GM12878 (cell line): ENCODE data around the gene LRTM2. TPM values are rescaled to one million over a fixed set of nuclear protein-coding genes. Genes with fewer than 3 reads are reported as not detected.

Source experiments
- ATAC-seq: fragments of 200-7000 bp; cut with Tn5 transposase; 3 replicates; pipeline ENCODE4 v1.9.1; 2020; ENCODE audit warnings: mild to moderate bottlenecking, moderate library complexity
- BruUV-seq: library from RNA; stranded (reverse); fragments of 400-500 nt; replicated peaks from 2 replicates; lab custom pipeline; 2021; lab: Mats Ljungman, UMichigan
- CTCF ChIA-PET: fragments of 300-600 bp; sonication (Branson Sonifier 250); formaldehyde crosslinking; extraction: SDS; loops from one replicate; lab custom pipeline; 2021; ENCODE audit warnings: inconsistent platforms; lab: Yijun Ruan, JAX
- POLR2A ChIA-PET: fragments of 350-600 bp; formaldehyde crosslinking; extraction: SDS; loops from one replicate; lab custom pipeline; 2021; ENCODE audit warnings: inconsistent platforms; lab: Charles Lee
- RAD21 ChIA-PET: fragments of 300-600 bp; sonication (Branson Sonifier 250); formaldehyde crosslinking; loops from one replicate; lab custom pipeline; 2023; ENCODE audit warnings: antibody characterized with exemption; ENCODE audit not compliant: unreplicated experiment; lab: Charles Lee
- SMC1A ChIA-PET: fragments of 300-600 bp; sonication (Branson Sonifier 250); formaldehyde crosslinking; loops from one replicate; lab custom pipeline; 2023; ENCODE audit not compliant: unreplicated experiment, uncharacterized antibody; lab: Charles Lee
- DNase-seq: peaks from one replicate; pipeline ENCODE4 v3.0.0-alpha.2; 2011; ENCODE audit warnings: low read depth, low spot score
- FAIRE-seq: peaks from 3 replicates; lab custom pipeline; 2011; peaks lifted over from hg19 to GRCh38; lab: Jason Lieb, UNC
- H2AFZ ChIP-seq: 2 replicates; pipeline ENCODE4 v1.6.0; 2011; ENCODE audit warnings: low read depth, low read length, control low read depth; ENCODE audit not compliant: control insufficient read depth
- H3K27ac ChIP-seq: 2 replicates; pipeline ENCODE4 v1.5.1; 2011; ENCODE audit warnings: control low read depth; ENCODE audit not compliant: control insufficient read depth, insufficient read depth
- H3K27me3 ChIP-seq, 2 experiments: replicated peaks in 1 of 2; 2 replicates each; pipeline versions ENCODE4 v1.6.0 to v1.6.1; 2011; ENCODE audit warnings: low read length in 1 of 2; ENCODE audit not compliant: control insufficient read depth in 2 of 2, insufficient read depth in 2 of 2
- H3K36me3 ChIP-seq, 2 experiments: 2 replicates each; pipeline ENCODE4 v1.5.1; 2011; ENCODE audit warnings: low read length in 1 of 2; ENCODE audit not compliant: control insufficient read depth in 2 of 2, insufficient read depth in 2 of 2
- H3K4me1 ChIP-seq: 2 replicates; pipeline ENCODE4 v1.6.1; 2011; ENCODE audit warnings: mild to moderate bottlenecking, low read length, moderate library complexity, mixed read lengths; ENCODE audit not compliant: control insufficient read depth, insufficient read depth
- H3K4me2 ChIP-seq: 2 replicates; pipeline ENCODE4 v1.6.0; 2011; ENCODE audit warnings: control low read depth; ENCODE audit not compliant: control insufficient read depth, insufficient read depth
- H3K4me3 ChIP-seq: fragments of 200-600 bp; sonication (generic); 2 replicates; pipeline ENCODE4 v1.5.1; 2016
- H3K79me2 ChIP-seq: 2 replicates; pipeline ENCODE4 v1.6.0; 2011; ENCODE audit warnings: low read length; ENCODE audit not compliant: control insufficient read depth, insufficient read depth
- H3K9ac ChIP-seq: 2 replicates; pipeline ENCODE4 v1.8.0; 2011; ENCODE audit warnings: low read length, control low read depth, mixed read lengths; ENCODE audit not compliant: control insufficient read depth, insufficient read depth
- H3K9me3 ChIP-seq: replicated peaks from 3 replicates; pipeline ENCODE4 v1.5.1; 2011; ENCODE audit warnings: mild to moderate bottlenecking, low read length; ENCODE audit not compliant: control insufficient read depth, insufficient read depth
- H4K20me1 ChIP-seq: 2 replicates; pipeline ENCODE4 v1.6.0; 2011; ENCODE audit not compliant: control insufficient read depth, insufficient read depth
- CEBPB ChIP-seq, 2 experiments: fragments of 150-350 bp in 1 of 2; IDR thresholded peaks; 2 replicates each; pipeline ENCODE4 v1.6.1; 2012 to 2014; ENCODE audit warnings: low read depth in 2 of 2, low read length in 2 of 2, borderline replicate concordance in 1 of 2, inconsistent platforms in 1 of 2
- EZH2 ChIP-seq: IDR thresholded peaks from 2 replicates; pipeline ENCODE4 v1.6.1; 2012; ENCODE audit warnings: low read depth, mild to moderate bottlenecking, control low read depth, inconsistent platforms, low read length, borderline replicate concordance; ENCODE audit not compliant: control insufficient read depth
- POU2F2 ChIP-seq: IDR thresholded peaks from 3 replicates; pipeline ENCODE4 v1.6.1; 2011; ENCODE audit warnings: low read depth, mild to moderate bottlenecking, low read length, borderline replicate concordance
- RAD51 ChIP-seq: fragments of 450-650 bp; IDR thresholded peaks from 2 replicates; pipeline ENCODE4 v1.6.1; 2016; ENCODE audit warnings: moderate library complexity, mild to moderate bottlenecking, inconsistent platforms
- WGBS: methylation state at CpG from one replicate; pipeline ENCODE4 v1.1.6; 2016; ENCODE audit warnings: low lambda C conversion rate; ENCODE audit not compliant: insufficient replicate concordance, insufficient coverage; ENCODE audit errors: missing lambda C conversion rate; 5-methylcytosine and 5-hydroxymethylcytosine counted together
- in situ Hi-C: fragments of 300-500 bp; cut with MboI; formaldehyde crosslinking; loops from 9 replicates; pipeline ENCODE4 v1.14.3; 2018; ENCODE audit warnings: mixed read lengths
- intact Hi-C: fragments of 100-400 bp; cut with micrococcal nuclease; formaldehyde crosslinking; loops from one replicate; pipeline ENCODE4 v1.14.2; 2022; ENCODE audit not compliant: unreplicated experiment
- polyA plus RNA-seq, 11 experiments: library from polyadenylated mRNA; depleted of rRNA in 4 of 11; unstranded in 6 of 11; stranded (reverse) in 5 of 11; fragments of >200 nt; fragmentation: Nextera tagmentation in 4 of 11; fragmentation: Illumina TruSeq in 1 of 11; extraction: Ambion mirVana in 4 of 11; extraction: Trizol in 1 of 11; gene quantifications; 1 replicate in 1 of 11; 2 replicates in 10 of 11; pipeline versions ENCODE4 v1.2.1 to v1.2.3, GENCODE V29; 2011 to 2016; ENCODE audit warnings: inconsistent platforms in 2 of 11, missing spikeins in 2 of 11, low read depth in 1 of 11
- total RNA-seq, 4 experiments: library from RNA; depleted of rRNA in 3 of 4; stranded (reverse); fragments of >200 nt in 3 of 4; fragmentation: Illumina TruSeq in 1 of 4; extraction: Trizol in 1 of 4; gene quantifications; 2 replicates each; pipeline versions ENCODE4 v1.2.1 to v1.2.3, GENCODE V29; 2013 to 2021
- TF ChIP-seq, protein P1 (sequence below): fragments of 150-350 bp; IDR thresholded peaks from 2 replicates; pipeline ENCODE4 v1.6.1; 2014; ENCODE audit warnings: mild to moderate bottlenecking, low read depth, low read length
- TF ChIP-seq, protein P2 (sequence below), 3 experiments: IDR thresholded peaks in 2 of 3; conservative IDR thresholded peaks in 1 of 3; 2 replicates each; pipeline ENCODE4 v1.5.1; 2011; ENCODE audit warnings: low read depth in 3 of 3, low read length in 3 of 3, mild to moderate bottlenecking in 3 of 3, control low read depth in 2 of 3, moderate library complexity in 2 of 3, inconsistent platforms in 1 of 3, mixed read lengths in 1 of 3; ENCODE audit not compliant: control insufficient read depth in 2 of 3, insufficient read depth in 1 of 3; ENCODE audit errors: extremely low read depth in 1 of 3

The LRTM2 gene
- total and polyA plus RNA-seq, 10 of the 15 experiments (the other 5 are each of a cell fraction or from before 2014, with no cell fraction given), result 0.05 TPM; not detected in 9

DNA sequence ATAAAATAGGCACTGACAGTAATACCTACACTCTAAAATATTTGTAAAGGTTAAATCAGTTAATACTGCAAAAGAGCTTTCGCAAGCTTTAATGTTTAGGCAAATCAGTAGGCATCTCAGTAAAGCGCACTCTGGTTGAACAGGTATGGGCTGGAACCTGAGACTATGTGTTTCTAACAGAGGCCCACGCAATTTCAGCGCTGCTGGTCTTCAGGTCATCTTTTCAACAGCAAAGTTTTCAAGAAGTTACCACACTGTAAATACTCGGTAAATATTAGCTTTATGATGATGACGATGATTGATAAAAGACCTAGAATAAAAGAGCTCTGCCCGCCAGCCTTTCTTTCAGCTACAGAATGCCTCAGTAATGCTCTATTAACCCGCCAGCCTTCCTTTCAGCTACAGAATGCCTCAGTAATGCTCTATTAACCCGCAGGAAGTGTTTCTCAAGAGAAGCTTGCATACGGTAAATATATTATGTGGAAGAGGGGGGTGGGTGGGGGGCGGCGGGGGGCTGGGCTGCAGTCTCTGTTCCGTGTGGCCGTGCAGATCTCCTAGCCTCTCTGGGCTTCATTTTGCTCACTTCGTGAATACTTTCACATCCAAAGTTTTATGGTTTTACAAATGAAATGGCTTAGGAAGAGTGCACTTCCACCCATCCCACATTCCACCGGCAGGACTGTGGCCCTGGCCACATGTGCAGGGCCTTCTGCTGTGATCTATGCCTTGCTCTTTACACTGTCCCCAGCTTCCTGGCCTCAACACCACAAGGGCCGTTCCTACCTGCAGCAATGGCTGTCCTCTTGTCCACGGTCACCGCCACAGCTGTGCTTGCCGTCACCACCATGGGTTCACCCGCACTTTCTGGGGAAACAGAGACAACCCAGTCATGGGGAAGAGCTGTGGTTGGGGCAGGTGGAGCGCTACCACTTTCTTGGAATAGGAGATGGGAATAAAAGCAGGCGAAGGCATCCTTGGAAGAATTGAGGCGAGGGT, 19.9 kb downstream of the LRTM2 start:
- Histone ChIP-seq H3K27me3 (peaks cover 3 to 5% of the 10 kb centered on the region in 2 experiments), H3K9me3 (no peaks in the 10 kb centered on the region), H3K4me2 (no peak overlapping the region), H3K4me3 (no peak overlapping the region), H2AFZ (no peak overlapping the region), H3K27ac (no peak overlapping the region), H3K79me2 (no peaks in the 10 kb centered on the region), H3K9ac (no peak overlapping the region), H4K20me1 (no peaks in the 10 kb centered on the region), H3K4me1 (no peaks in the 10 kb centered on the region), H3K36me3 (no peaks in the 10 kb centered on the region)
- WGBS, result 36% methylated on average over 24 of the region's 24 CpGs
- intact Hi-C loops, result no loop called here
- FAIRE-seq, result no peak
- BruUV-seq, result no TSS peak
- in situ Hi-C loops, result no loop called here
- no peak for DNase-seq
- ChIA-PET SMC1A (interaction anchor here (1.1 to 1.5 kb wide), 2 partner anchors 18 to 100 kb away, joined by 3 to 6 read pairs; no protein-coding TSS in a partner anchor), CTCF (interaction anchor here (1.7 kb wide), 1 partner anchor 100 kb away, joined by 7 read pairs; no protein-coding TSS in a partner anchor), POLR2A (no interaction called here), RAD21 (no interaction called here)
- no peak for ATAC-seq
- TF ChIP-seq RAD51, result no peak
- TF ChIP-seq, protein P1, sequence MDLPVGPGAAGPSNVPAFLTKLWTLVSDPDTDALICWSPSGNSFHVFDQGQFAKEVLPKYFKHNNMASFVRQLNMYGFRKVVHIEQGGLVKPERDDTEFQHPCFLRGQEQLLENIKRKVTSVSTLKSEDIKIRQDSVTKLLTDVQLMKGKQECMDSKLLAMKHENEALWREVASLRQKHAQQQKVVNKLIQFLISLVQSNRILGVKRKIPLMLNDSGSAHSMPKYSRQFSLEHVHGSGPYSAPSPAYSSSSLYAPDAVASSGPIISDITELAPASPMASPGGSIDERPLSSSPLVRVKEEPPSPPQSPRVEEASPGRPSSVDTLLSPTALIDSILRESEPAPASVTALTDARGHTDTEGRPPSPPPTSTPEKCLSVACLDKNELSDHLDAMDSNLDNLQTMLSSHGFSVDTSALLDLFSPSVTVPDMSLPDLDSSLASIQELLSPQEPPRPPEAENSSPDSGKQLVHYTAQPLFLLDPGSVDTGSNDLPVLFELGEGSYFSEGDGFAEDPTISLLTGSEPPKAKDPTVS, result no peak
- TF ChIP-seq, protein P2, sequence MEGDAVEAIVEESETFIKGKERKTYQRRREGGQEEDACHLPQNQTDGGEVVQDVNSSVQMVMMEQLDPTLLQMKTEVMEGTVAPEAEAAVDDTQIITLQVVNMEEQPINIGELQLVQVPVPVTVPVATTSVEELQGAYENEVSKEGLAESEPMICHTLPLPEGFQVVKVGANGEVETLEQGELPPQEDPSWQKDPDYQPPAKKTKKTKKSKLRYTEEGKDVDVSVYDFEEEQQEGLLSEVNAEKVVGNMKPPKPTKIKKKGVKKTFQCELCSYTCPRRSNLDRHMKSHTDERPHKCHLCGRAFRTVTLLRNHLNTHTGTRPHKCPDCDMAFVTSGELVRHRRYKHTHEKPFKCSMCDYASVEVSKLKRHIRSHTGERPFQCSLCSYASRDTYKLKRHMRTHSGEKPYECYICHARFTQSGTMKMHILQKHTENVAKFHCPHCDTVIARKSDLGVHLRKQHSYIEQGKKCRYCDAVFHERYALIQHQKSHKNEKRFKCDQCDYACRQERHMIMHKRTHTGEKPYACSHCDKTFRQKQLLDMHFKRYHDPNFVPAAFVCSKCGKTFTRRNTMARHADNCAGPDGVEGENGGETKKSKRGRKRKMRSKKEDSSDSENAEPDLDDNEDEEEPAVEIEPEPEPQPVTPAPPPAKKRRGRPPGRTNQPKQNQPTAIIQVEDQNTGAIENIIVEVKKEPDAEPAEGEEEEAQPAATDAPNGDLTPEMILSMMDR (IDR thresholded peaks at IDR 0.05 in 2 of 3, conservative IDR thresholded peaks at IDR 0.05 in 1 of 3; ENCODE audit: control insufficient read depth in 2 of 3, extremely low read depth in 1 of 3, insufficient read depth in 1 of 3, low read depth in 3 of 3, low read length in 3 of 3), result no peak
- TF ChIP-seq CEBPB (IDR thresholded peaks at IDR 0.05; ENCODE audit: borderline replicate concordance in 1 of 2, low read depth in 2 of 2, low read length in 2 of 2), result no peak
- no peak for TF ChIP-seq POU2F2
- no peak for TF ChIP-seq EZH2
